PFSK-1 (cell line): ENCODE data around the gene HHIPL1.

ENCODE experiments used
- POLR2AphosphoS5 ChIP-seq: IDR thresholded peaks from 2 replicates; pipeline ENCODE4 v1.6.1; 2012; ENCODE audit warnings: low read depth, mild to moderate bottlenecking, control low read depth, low read length, moderate library complexity
- SIN3A ChIP-seq: IDR thresholded peaks from 2 replicates; pipeline ENCODE4 v1.6.1; 2012; ENCODE audit warnings: mild to moderate bottlenecking, low read length, moderate library complexity, borderline replicate concordance; ENCODE audit not compliant: insufficient read depth
- TAF1 ChIP-seq: IDR thresholded peaks from 2 replicates; pipeline ENCODE4 v1.6.1; 2012; ENCODE audit warnings: low read length, control low read depth, borderline replicate concordance; ENCODE audit not compliant: insufficient read depth
- TF ChIP-seq, protein P1 (sequence below), 2 experiments: IDR thresholded peaks; 2 replicates each; pipeline versions ENCODE4 v1.6.1 to v1.8.0; 2011 to 2012; ENCODE audit warnings: low read depth in 2 of 2, low read length in 2 of 2, control low read depth in 1 of 2, inconsistent platforms in 1 of 2, mild to moderate bottlenecking in 1 of 2, moderate library complexity in 1 of 2; ENCODE audit not compliant: insufficient read depth in 1 of 2

DNA sequence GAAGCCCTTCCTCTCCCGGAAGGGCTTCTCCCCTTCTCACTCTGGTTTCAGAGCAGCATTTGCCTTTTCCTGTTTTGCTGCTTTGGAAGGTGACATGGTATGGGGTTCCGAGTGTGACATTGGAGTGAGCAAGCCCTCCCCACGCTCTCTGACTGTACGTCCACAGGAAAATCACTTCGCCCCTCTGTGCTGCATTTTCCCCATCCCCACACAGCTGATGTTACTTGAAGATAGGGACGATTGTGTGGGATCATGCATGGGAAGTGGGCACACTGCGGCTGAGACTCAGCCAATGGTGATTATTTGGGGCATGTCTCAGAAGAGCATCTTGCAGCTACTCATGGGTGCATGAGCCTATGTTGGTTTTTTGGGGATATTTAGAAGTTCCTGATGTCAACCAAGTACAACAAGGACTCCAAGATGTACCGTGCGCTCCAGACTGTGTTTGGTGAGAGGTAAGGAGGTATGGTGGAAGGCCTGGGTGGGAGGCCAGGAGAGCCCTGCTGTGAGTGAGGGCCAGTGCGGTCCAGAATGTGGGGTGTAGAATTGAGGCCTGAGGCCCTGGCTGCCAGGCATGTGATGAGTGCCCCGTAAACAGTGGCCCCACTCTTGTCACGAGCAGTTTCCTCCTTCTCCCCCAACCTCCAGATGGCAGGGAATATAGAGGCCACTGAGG, 54.3 kb downstream of the HHIPL1 start:
- no peak for TF ChIP-seq TAF1
- TF ChIP-seq, protein P1, sequence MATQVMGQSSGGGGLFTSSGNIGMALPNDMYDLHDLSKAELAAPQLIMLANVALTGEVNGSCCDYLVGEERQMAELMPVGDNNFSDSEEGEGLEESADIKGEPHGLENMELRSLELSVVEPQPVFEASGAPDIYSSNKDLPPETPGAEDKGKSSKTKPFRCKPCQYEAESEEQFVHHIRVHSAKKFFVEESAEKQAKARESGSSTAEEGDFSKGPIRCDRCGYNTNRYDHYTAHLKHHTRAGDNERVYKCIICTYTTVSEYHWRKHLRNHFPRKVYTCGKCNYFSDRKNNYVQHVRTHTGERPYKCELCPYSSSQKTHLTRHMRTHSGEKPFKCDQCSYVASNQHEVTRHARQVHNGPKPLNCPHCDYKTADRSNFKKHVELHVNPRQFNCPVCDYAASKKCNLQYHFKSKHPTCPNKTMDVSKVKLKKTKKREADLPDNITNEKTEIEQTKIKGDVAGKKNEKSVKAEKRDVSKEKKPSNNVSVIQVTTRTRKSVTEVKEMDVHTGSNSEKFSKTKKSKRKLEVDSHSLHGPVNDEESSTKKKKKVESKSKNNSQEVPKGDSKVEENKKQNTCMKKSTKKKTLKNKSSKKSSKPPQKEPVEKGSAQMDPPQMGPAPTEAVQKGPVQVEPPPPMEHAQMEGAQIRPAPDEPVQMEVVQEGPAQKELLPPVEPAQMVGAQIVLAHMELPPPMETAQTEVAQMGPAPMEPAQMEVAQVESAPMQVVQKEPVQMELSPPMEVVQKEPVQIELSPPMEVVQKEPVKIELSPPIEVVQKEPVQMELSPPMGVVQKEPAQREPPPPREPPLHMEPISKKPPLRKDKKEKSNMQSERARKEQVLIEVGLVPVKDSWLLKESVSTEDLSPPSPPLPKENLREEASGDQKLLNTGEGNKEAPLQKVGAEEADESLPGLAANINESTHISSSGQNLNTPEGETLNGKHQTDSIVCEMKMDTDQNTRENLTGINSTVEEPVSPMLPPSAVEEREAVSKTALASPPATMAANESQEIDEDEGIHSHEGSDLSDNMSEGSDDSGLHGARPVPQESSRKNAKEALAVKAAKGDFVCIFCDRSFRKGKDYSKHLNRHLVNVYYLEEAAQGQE (IDR thresholded peaks at IDR 0.05; ENCODE audit: insufficient read depth in 1 of 2, low read depth in 2 of 2, low read length in 2 of 2): no peak
- no peak for TF ChIP-seq SIN3A
- no peak for TF ChIP-seq POLR2AphosphoS5
